H1 (cell line): ENCODE results near the gene HK1. TPM values are rescaled to one million over a fixed set of nuclear protein-coding genes. Genes with fewer than 3 reads are reported as not detected.

Experiments
- ASH2L ChIP-seq: fragments of 200-600, 300-600 bp; sonication (generic); IDR thresholded peaks from one replicate; pipeline ENCODE4 v1.7.1; 2017; ENCODE audit warnings: low read length
- CBX5 ChIP-seq: fragments of 300-800, 300-1000 bp; sonication (generic); IDR thresholded peaks from 2 replicates; pipeline ENCODE4 v1.7.1; 2016; ENCODE audit warnings: antibody characterized with exemption, low read length, low read depth
- CBX8 ChIP-seq: fragments of 300-800, 300-1000 bp; sonication (generic); IDR thresholded peaks from 2 replicates; pipeline ENCODE4 v1.7.1; 2016; ENCODE audit warnings: low read depth, low read length, borderline replicate concordance
- CTBP2 ChIP-seq: IDR thresholded peaks from 2 replicates; pipeline ENCODE4 v1.7.0; 2011; ENCODE audit warnings: borderline replicate concordance, mild to moderate bottlenecking, moderate library complexity, mixed read lengths, low read length; ENCODE audit not compliant: insufficient read depth, insufficient read length
- EGR1 ChIP-seq: IDR thresholded peaks from 2 replicates; pipeline ENCODE4 v1.6.1; 2011; ENCODE audit warnings: low read depth, low read length, borderline replicate concordance
- GABPA ChIP-seq: IDR thresholded peaks from 2 replicates; pipeline ENCODE4 v1.6.1; 2011; ENCODE audit warnings: mild to moderate bottlenecking, low read length, moderate library complexity, borderline replicate concordance; ENCODE audit not compliant: insufficient read depth
- HDAC2 ChIP-seq, 2 experiments: fragments of 300-600 bp in 1 of 2; sonication (generic) in 1 of 2; IDR thresholded peaks; 2 replicates each; pipeline ENCODE4 v1.6.1; 2011 to 2012; ENCODE audit warnings: low read depth in 2 of 2, low read length in 2 of 2, mild to moderate bottlenecking in 2 of 2, moderate library complexity in 2 of 2, borderline replicate concordance in 1 of 2, inconsistent platforms in 1 of 2
- JUND ChIP-seq: IDR thresholded peaks from 2 replicates; pipeline ENCODE4 v1.6.1; 2011; ENCODE audit warnings: mild to moderate bottlenecking, improper control_type of control experiment, low read length
- NANOG ChIP-seq: IDR thresholded peaks from 2 replicates; pipeline ENCODE4 v1.6.1; 2011; ENCODE audit warnings: low read length, low read depth, mild to moderate bottlenecking, inconsistent platforms; ENCODE audit not compliant: insufficient read depth, poor library complexity, severe bottlenecking
- PHF8 ChIP-seq: fragments of 200-600 bp; sonication (generic); conservative IDR thresholded peaks from 2 replicates; pipeline ENCODE4 v1.7.1; 2012; ENCODE audit warnings: low read depth, mild to moderate bottlenecking, inconsistent platforms, low read length, moderate library complexity
- POLR2A ChIP-seq, 2 experiments: IDR thresholded peaks; 1 replicate in 1 of 2; 2 replicates in 1 of 2; pipeline ENCODE4 v1.6.1; 2011; ENCODE audit warnings: low read depth in 2 of 2, low read length in 2 of 2, mild to moderate bottlenecking in 2 of 2; ENCODE audit errors: control extremely low read depth in 1 of 2
- RBBP5 ChIP-seq: IDR thresholded peaks from 2 replicates; pipeline ENCODE4 v1.7.1; 2012; ENCODE audit warnings: low read depth, mild to moderate bottlenecking, inconsistent platforms, low read length, moderate library complexity, borderline replicate concordance
- RFX5 ChIP-seq: IDR thresholded peaks from 2 replicates; pipeline ENCODE4 v1.6.1; 2011; ENCODE audit warnings: low read depth, low read length, improper control_type of control experiment, borderline replicate concordance
- SIRT6 ChIP-seq: IDR thresholded peaks from one replicate; pipeline ENCODE4 v1.7.1; 2012; ENCODE audit warnings: low read length, inconsistent platforms
- SIX5 ChIP-seq: IDR thresholded peaks from 2 replicates; pipeline ENCODE4 v1.6.1; 2011; ENCODE audit warnings: mild to moderate bottlenecking, low read depth, low read length
- SP1 ChIP-seq: IDR thresholded peaks from 2 replicates; pipeline ENCODE4 v1.6.1; 2011; ENCODE audit warnings: low read depth, low read length
- SP4 ChIP-seq: IDR thresholded peaks from 2 replicates; pipeline ENCODE4 v1.6.1; 2012; ENCODE audit warnings: low read length, inconsistent platforms
- SRF ChIP-seq: IDR thresholded peaks from 2 replicates; pipeline ENCODE4 v1.6.1; 2011; ENCODE audit warnings: mild to moderate bottlenecking, low read depth, low read length, moderate library complexity
- SUZ12 ChIP-seq: fragments of 200-600 bp; sonication (generic); IDR thresholded peaks from 2 replicates; pipeline ENCODE4 v1.6.1; 2012; ENCODE audit warnings: mild to moderate bottlenecking, inconsistent platforms, low read length, moderate library complexity, mixed read lengths
- TAF1 ChIP-seq: IDR thresholded peaks from 2 replicates; pipeline ENCODE4 v1.6.1; 2011; ENCODE audit warnings: mild to moderate bottlenecking, low read depth, low read length
- TCF12 ChIP-seq: IDR thresholded peaks from 2 replicates; pipeline ENCODE4 v1.6.1; 2011; ENCODE audit warnings: low read depth, mild to moderate bottlenecking, low read length
- USF2 ChIP-seq: IDR thresholded peaks from 2 replicates; pipeline ENCODE4 v1.6.1; 2011; ENCODE audit warnings: low read length, improper control_type of control experiment
- polyA plus RNA-seq, 7 experiments: library from polyadenylated mRNA; depleted of rRNA in 3 of 7; stranded (reverse) in 5 of 7; unstranded in 2 of 7; fragments of >200 nt in 5 of 7; fragments of 200-250 nt in 2 of 7; gene quantifications; 1 replicate in 5 of 7; 2 replicates in 1 of 7; 4 replicates in 1 of 7; pipeline versions ENCODE4 v1.2.1 to v1.2.3, GENCODE V29; 2011 to 2013; ENCODE audit warnings: missing spikeins in 2 of 7, mixed read lengths in 2 of 7
- total RNA-seq: library from RNA; stranded (reverse); fragmentation: NEBNext Ultra II Directional; extraction: Animal tissue kit (Norgen Biotek cat#: 25700); gene quantifications from 2 replicates; pipeline ENCODE4 v1.2.1, GENCODE V29; 2021
- TF ChIP-seq, protein P1 (sequence below): IDR thresholded peaks from 2 replicates; pipeline ENCODE4 v1.6.1; 2012; ENCODE audit warnings: low read length, inconsistent platforms

HK1 gene
- total and polyA plus RNA-seq, 2 of the 8 experiments (the other 6 are each of a cell fraction or from before 2014, with no cell fraction given), result 55.8 to 247 TPM

DNA sequence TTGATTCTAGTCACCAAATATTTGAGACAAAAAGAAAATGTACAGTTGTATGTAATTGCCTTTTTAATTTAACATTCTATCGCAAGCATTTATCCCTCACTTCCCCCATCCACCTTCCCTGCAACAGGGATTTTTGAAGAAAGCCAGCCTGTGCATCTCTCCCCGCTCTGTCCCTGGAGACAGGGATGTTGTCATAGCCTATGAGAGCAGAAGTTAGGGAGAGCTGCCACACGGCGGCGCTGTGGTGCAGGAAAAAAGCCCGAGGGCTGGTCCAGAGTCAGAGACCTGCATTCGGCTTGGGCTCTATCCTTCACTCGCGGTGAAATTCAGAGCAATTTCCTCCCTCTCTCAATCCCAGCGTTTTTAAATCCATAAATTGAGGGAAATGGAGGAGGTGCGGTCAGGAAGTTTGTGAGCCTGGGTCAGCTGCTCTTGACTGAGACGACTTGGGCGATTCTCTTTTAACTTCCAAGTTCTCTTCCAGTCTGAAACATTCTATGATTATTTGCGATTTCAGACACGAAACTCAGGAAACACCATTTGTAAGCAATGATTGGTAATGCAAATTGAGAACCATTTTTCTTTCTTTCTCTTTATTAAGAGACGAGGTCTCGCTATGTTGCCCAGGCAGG is 40.7 kb upstream of the HK1 start (continued):
- no peak for TF ChIP-seq GABPA
- no peak for TF ChIP-seq SP1
- TF ChIP-seq USF2, result no peak
- TF ChIP-seq SIRT6, result no peak
- no peak for TF ChIP-seq TCF12
- no peak for TF ChIP-seq RBBP5
- TF ChIP-seq, protein P1, sequence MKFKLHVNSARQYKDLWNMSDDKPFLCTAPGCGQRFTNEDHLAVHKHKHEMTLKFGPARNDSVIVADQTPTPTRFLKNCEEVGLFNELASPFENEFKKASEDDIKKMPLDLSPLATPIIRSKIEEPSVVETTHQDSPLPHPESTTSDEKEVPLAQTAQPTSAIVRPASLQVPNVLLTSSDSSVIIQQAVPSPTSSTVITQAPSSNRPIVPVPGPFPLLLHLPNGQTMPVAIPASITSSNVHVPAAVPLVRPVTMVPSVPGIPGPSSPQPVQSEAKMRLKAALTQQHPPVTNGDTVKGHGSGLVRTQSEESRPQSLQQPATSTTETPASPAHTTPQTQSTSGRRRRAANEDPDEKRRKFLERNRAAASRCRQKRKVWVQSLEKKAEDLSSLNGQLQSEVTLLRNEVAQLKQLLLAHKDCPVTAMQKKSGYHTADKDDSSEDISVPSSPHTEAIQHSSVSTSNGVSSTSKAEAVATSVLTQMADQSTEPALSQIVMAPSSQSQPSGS, result peak; percentile 91
- no peak for TF ChIP-seq PHF8
- no peak for TF ChIP-seq SIX5
- TF ChIP-seq SRF, result no peak
- TF ChIP-seq RFX5, result 0 out of 2 replicates have a peak, but pooled peaks have one; percentile 19
- peak; percentile 43; the same call in 1 of the 2 replicates for TF ChIP-seq JUND
- no peak for TF ChIP-seq CBX5
- TF ChIP-seq POLR2A (IDR thresholded peaks at IDR 0.05; ENCODE audit: control extremely low read depth in 1 of 2, low read depth in 2 of 2, low read length in 2 of 2), result no peak
- no peak for TF ChIP-seq NANOG
- no peak for TF ChIP-seq CTBP2
- no peak for TF ChIP-seq SUZ12
- no peak for TF ChIP-seq TAF1
- no peak for TF ChIP-seq EGR1
- TF ChIP-seq HDAC2 (IDR thresholded peaks at IDR 0.05; ENCODE audit: borderline replicate concordance in 1 of 2, low read depth in 2 of 2, low read length in 2 of 2), result no peak
- no peak for TF ChIP-seq SP4
- TF ChIP-seq CBX8, result no peak
- TF ChIP-seq ASH2L, result no peak
